ENCODE results near the gene ZNF710.

DNA sequence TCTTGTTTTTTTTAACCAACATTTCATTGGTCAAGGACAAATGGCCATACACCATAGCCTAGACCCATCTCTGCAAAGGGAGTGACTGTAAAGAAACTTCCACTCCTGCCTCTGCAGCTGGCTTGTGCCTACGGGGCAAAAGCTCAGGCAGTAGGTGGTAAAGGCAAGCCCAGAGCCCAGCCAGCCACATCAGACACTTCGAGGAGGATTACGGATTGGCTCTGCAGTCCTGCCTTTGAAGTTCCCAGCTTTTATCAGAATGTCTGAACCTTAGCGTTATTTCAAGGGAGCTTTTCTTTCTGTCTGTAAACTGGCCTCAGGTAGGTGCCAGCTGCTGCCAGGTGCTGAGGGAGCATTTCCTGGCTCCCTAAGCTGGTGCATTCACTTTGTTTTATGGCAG lies 15.6 kb downstream of the ZNF710 start:
- TF ChIP-seq POLR2A (IDR thresholded peaks at IDR 0.05): no peak
- TF ChIP-seq, protein P1, sequence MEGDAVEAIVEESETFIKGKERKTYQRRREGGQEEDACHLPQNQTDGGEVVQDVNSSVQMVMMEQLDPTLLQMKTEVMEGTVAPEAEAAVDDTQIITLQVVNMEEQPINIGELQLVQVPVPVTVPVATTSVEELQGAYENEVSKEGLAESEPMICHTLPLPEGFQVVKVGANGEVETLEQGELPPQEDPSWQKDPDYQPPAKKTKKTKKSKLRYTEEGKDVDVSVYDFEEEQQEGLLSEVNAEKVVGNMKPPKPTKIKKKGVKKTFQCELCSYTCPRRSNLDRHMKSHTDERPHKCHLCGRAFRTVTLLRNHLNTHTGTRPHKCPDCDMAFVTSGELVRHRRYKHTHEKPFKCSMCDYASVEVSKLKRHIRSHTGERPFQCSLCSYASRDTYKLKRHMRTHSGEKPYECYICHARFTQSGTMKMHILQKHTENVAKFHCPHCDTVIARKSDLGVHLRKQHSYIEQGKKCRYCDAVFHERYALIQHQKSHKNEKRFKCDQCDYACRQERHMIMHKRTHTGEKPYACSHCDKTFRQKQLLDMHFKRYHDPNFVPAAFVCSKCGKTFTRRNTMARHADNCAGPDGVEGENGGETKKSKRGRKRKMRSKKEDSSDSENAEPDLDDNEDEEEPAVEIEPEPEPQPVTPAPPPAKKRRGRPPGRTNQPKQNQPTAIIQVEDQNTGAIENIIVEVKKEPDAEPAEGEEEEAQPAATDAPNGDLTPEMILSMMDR (IDR thresholded peaks at IDR 0.05): no peak
